Liver (tissue), 10 donors: ENCODE measurements around the gene NYAP2. TPM values are rescaled to one million over a fixed set of nuclear protein-coding genes. Genes with fewer than 3 reads are reported as not detected.

Experiments
- DNase-seq: peaks from one replicate; pipeline ENCODE4 v3.0.0-alpha.2; 2017; ENCODE audit warnings: low spot score
- H3K27ac ChIP-seq, 2 donors: one replicate each; pipeline ENCODE4 v1.7.0; 2013; ENCODE audit warnings: inconsistent platforms in 2 of 2, low read length in 2 of 2, control low read depth in 1 of 2, low read depth in 1 of 2, mild to moderate bottlenecking in 1 of 2
- H3K27me3 ChIP-seq, 4 donors: one replicate each; pipeline versions ENCODE4 v1.6.1 to v1.7.0; 2013; ENCODE audit warnings: low read length in 3 of 4, inconsistent platforms in 1 of 4, mild to moderate bottlenecking in 1 of 4, moderate library complexity in 1 of 4; ENCODE audit not compliant: control insufficient read depth in 4 of 4, insufficient read depth in 4 of 4
- H3K36me3 ChIP-seq, 4 donors: one replicate each; pipeline versions ENCODE4 v1.6.1 to v1.7.0; 2013; ENCODE audit warnings: low read length in 3 of 4, mild to moderate bottlenecking in 3 of 4, low read depth in 1 of 4, moderate library complexity in 1 of 4; ENCODE audit not compliant: control insufficient read depth in 4 of 4, insufficient read depth in 3 of 4
- H3K4me1 ChIP-seq, 4 donors: one replicate each; pipeline versions ENCODE4 v1.6.1 to v1.7.0; 2013; ENCODE audit warnings: low read length in 3 of 4, mild to moderate bottlenecking in 3 of 4, moderate library complexity in 1 of 4; ENCODE audit not compliant: control insufficient read depth in 4 of 4, insufficient read depth in 4 of 4
- H3K4me3 ChIP-seq, 3 donors: one replicate each; pipeline versions ENCODE4 v1.6.1 to v1.7.0; 2013; ENCODE audit warnings: low read length in 3 of 3, control low read depth in 1 of 3, low read depth in 1 of 3, mild to moderate bottlenecking in 1 of 3
- H3K9ac ChIP-seq, 2 donors: one replicate each; pipeline ENCODE4 v1.7.0; 2013; ENCODE audit warnings: low read length in 2 of 2, mild to moderate bottlenecking in 2 of 2, moderate library complexity in 2 of 2, control low read depth in 1 of 2, low read depth in 1 of 2
- H3K9me3 ChIP-seq, 4 donors: one replicate each; pipeline versions ENCODE4 v1.6.1 to v1.7.0; 2013; ENCODE audit warnings: low read length in 3 of 4; ENCODE audit not compliant: control insufficient read depth in 4 of 4
- FOXA1 ChIP-seq: IDR thresholded peaks from 2 replicates; pipeline ENCODE4 v1.6.1; 2016; ENCODE audit warnings: antibody characterized with exemption
- HNF4G ChIP-seq: IDR thresholded peaks from 2 replicates; pipeline ENCODE4 v1.6.1; 2016; ENCODE audit warnings: antibody characterized with exemption
- RAD21 ChIP-seq, 2 donors: IDR thresholded peaks; 2 replicates each; pipeline ENCODE4 v1.6.1; 2016; ENCODE audit warnings: antibody characterized with exemption in 2 of 2, mild to moderate bottlenecking in 2 of 2
- TAF1 ChIP-seq: conservative IDR thresholded peaks from 2 replicates; pipeline ENCODE4 v1.6.1; 2016; ENCODE audit warnings: antibody characterized with exemption, mild to moderate bottlenecking
- YY1 ChIP-seq: IDR thresholded peaks from 2 replicates; pipeline ENCODE4 v1.6.1; 2016; ENCODE audit warnings: antibody characterized with exemption, mild to moderate bottlenecking
- WGBS: extraction: QIAGEN DNeasy Blood & Tissue Kit; methylation state at CpG from one replicate; pipeline ENCODE4 v1.1.7; 2013; 5-methylcytosine and 5-hydroxymethylcytosine counted together
- polyA plus RNA-seq, 2 donors: library from polyadenylated mRNA; stranded (reverse) in 1 of 2; unstranded in 1 of 2; fragments of 200-250 nt in 1 of 2; fragments of >200 nt in 1 of 2; fragmentation: Nextera tagmentation in 1 of 2; extraction: Ambion mirVana in 1 of 2; gene quantifications; one replicate each; pipeline versions ENCODE4 v1.2.1 to v1.2.3, GENCODE V29; 2013 to 2015
- small RNA-seq: library from RNA; depleted of rRNA; stranded (forward); fragments of <200 nt; gene quantifications from one replicate; pipeline ENCODE3, GENCODE V24; 2014
- total RNA-seq, 2 donors: library from RNA; depleted of rRNA; stranded (reverse); fragments of >200 nt; gene quantifications; one replicate each; pipeline ENCODE4 v1.2.3, GENCODE V29; 2014
- TF ChIP-seq, protein P1 (sequence below): fragments of 150-350 bp; IDR thresholded peaks from 2 replicates; pipeline ENCODE4 v1.5.1; 2017; ENCODE audit warnings: improper control_type of control experiment, low read depth, low read length; ENCODE audit not compliant: missing input control
- TF ChIP-seq, protein P2 (sequence below): IDR thresholded peaks from 2 replicates; pipeline ENCODE4 v1.6.1; 2016; ENCODE audit warnings: antibody characterized with exemption, mild to moderate bottlenecking
- donor health status: healthy.
- donor health status: healthy.
- donor health status: healthy.
- donor health status: healthy.
- donor health status: healthy.

NYAP2 gene
- total and polyA plus RNA-seq, 4 donors = not detected

- Histone ChIP-seq H3K36me3 (no peaks in the 10 kb centered on the region), H3K9ac (no peak overlapping the region), H3K27ac (no peak overlapping the region), H3K4me3 (no peak overlapping the region), H3K27me3 (peaks cover 0 to 2% (median 0%) of the 10 kb centered on the region in 4 donors), H3K9me3 (no peaks in the 10 kb centered on the region), H3K4me1 (no peaks in the 10 kb centered on the region)
- WGBS = 81% methylated on average over 2 of the region's 2 CpGs
- no peak for DNase-seq
- TF ChIP-seq YY1 = no peak
- TF ChIP-seq TAF1 = no peak
- TF ChIP-seq RAD21 (IDR thresholded peaks at IDR 0.05) = no peak
- no peak for TF ChIP-seq FOXA1
- TF ChIP-seq, protein P1, sequence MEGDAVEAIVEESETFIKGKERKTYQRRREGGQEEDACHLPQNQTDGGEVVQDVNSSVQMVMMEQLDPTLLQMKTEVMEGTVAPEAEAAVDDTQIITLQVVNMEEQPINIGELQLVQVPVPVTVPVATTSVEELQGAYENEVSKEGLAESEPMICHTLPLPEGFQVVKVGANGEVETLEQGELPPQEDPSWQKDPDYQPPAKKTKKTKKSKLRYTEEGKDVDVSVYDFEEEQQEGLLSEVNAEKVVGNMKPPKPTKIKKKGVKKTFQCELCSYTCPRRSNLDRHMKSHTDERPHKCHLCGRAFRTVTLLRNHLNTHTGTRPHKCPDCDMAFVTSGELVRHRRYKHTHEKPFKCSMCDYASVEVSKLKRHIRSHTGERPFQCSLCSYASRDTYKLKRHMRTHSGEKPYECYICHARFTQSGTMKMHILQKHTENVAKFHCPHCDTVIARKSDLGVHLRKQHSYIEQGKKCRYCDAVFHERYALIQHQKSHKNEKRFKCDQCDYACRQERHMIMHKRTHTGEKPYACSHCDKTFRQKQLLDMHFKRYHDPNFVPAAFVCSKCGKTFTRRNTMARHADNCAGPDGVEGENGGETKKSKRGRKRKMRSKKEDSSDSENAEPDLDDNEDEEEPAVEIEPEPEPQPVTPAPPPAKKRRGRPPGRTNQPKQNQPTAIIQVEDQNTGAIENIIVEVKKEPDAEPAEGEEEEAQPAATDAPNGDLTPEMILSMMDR = no peak
- TF ChIP-seq, protein P2, sequence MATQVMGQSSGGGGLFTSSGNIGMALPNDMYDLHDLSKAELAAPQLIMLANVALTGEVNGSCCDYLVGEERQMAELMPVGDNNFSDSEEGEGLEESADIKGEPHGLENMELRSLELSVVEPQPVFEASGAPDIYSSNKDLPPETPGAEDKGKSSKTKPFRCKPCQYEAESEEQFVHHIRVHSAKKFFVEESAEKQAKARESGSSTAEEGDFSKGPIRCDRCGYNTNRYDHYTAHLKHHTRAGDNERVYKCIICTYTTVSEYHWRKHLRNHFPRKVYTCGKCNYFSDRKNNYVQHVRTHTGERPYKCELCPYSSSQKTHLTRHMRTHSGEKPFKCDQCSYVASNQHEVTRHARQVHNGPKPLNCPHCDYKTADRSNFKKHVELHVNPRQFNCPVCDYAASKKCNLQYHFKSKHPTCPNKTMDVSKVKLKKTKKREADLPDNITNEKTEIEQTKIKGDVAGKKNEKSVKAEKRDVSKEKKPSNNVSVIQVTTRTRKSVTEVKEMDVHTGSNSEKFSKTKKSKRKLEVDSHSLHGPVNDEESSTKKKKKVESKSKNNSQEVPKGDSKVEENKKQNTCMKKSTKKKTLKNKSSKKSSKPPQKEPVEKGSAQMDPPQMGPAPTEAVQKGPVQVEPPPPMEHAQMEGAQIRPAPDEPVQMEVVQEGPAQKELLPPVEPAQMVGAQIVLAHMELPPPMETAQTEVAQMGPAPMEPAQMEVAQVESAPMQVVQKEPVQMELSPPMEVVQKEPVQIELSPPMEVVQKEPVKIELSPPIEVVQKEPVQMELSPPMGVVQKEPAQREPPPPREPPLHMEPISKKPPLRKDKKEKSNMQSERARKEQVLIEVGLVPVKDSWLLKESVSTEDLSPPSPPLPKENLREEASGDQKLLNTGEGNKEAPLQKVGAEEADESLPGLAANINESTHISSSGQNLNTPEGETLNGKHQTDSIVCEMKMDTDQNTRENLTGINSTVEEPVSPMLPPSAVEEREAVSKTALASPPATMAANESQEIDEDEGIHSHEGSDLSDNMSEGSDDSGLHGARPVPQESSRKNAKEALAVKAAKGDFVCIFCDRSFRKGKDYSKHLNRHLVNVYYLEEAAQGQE = no peak
- TF ChIP-seq HNF4G = no peak
Observed at GRCh38 chr2:225697936-225698335, 298.4 kb downstream of the NYAP2 start.

Small RNA genes lying within 50 kb of the gene (small RNA-seq; reads per million reads assigned to genes)
- not detected for gene AC016717.1
